Mesothelial cell of epicardium (in vitro differentiated cells): ENCODE data around the gene ALK. TPM values are rescaled to one million over a fixed set of nuclear protein-coding genes. Genes with fewer than 3 reads are reported as not detected.

Experiments
- DNase-seq, 2 experiments: peaks; one replicate each; pipeline ENCODE4 v3.0.0; 2021; ENCODE audit warnings: low spot score in 2 of 2; ENCODE audit not compliant: unreplicated experiment in 2 of 2
- H3K27ac Mint-ChIP-seq: 2 replicates; pipeline ENCODE4 v1.8.0; 2021; ENCODE audit warnings: mixed read lengths
- H3K27me3 Mint-ChIP-seq: 2 replicates; pipeline ENCODE4 v1.8.0; 2021; ENCODE audit warnings: low read depth, mixed read lengths
- H3K36me3 Mint-ChIP-seq: 2 replicates; pipeline ENCODE4 v1.8.0; 2021; ENCODE audit warnings: mixed read lengths
- H3K4me1 Mint-ChIP-seq: 2 replicates; pipeline ENCODE4 v1.8.0; 2021; ENCODE audit warnings: mixed read lengths
- H3K4me3 Mint-ChIP-seq: 2 replicates; pipeline ENCODE4 v1.8.0; 2021; ENCODE audit warnings: mild to moderate bottlenecking, moderate library complexity, mixed read lengths
- H3K9me3 Mint-ChIP-seq: 2 replicates; pipeline ENCODE4 v1.8.0; 2021; ENCODE audit warnings: mixed read lengths
- CTCF ChIP-seq: fragments of 200-600 bp; sonication (generic); IDR thresholded peaks from one replicate; pipeline ENCODE4 v1.5.0; 2021; ENCODE audit warnings: antibody characterized with exemption; ENCODE audit not compliant: unreplicated experiment
- total RNA-seq: library from RNA; stranded (reverse); gene quantifications from 3 replicates; pipeline ENCODE4 v1.2.1, GENCODE V29; 2021

The ALK gene
- total RNA-seq, 1 donor from 2014 or later = 0.13 TPM

GRCh38 chr2:29920130-29920577, 1.2 kb downstream of the ALK start:
- peaks cover 93% of the 10 kb centered on the region for H3K27me3 Mint-ChIP-seq
- DNase-seq = peak; percentile 90 to 94
- H3K27ac Mint-ChIP-seq = no peak overlapping the region
- no peaks in the 10 kb centered on the region for H3K9me3 Mint-ChIP-seq
- H3K36me3 Mint-ChIP-seq = no peaks in the 10 kb centered on the region
- no peak for TF ChIP-seq CTCF
- peaks cover 7% of the 10 kb centered on the region for H3K4me1 Mint-ChIP-seq
- H3K4me3 Mint-ChIP-seq = peak overlapping the region; percentile 26

- Mint-ChIP-seq H3K9me3 (no peaks in the 10 kb centered on the region), H3K27ac (no peak overlapping the region), H3K4me3 (no peak overlapping the region), H3K27me3 (peaks cover 94% of the 10 kb centered on the region), H3K4me1 (peaks cover 7% of the 10 kb centered on the region), H3K36me3 (no peaks in the 10 kb centered on the region)
- TF ChIP-seq CTCF = no peak
- DNase-seq = no peak
These were observed 2.4 kb downstream of the ALK start for GRCh38 chr2:29918941-29919340.

GRCh38 chr2:29917781-29918180, 3.6 kb downstream of the ALK start:
- H3K4me3 Mint-ChIP-seq = no peak overlapping the region
- no peak overlapping the region for H3K27ac Mint-ChIP-seq
- H3K4me1 Mint-ChIP-seq = peaks cover 4% of the 10 kb centered on the region
- peaks cover 96% of the 10 kb centered on the region for H3K27me3 Mint-ChIP-seq
- no peaks in the 10 kb centered on the region for H3K9me3 Mint-ChIP-seq
- no peaks in the 10 kb centered on the region for H3K36me3 Mint-ChIP-seq
- DNase-seq = no peak
- no peak for TF ChIP-seq CTCF

- no peaks in the 10 kb centered on the region for H3K36me3 Mint-ChIP-seq
- H3K27me3 Mint-ChIP-seq = peaks cover 90% of the 10 kb centered on the region
- H3K9me3 Mint-ChIP-seq = no peaks in the 10 kb centered on the region
- no peak for TF ChIP-seq CTCF
- DNase-seq = no peak
- H3K4me1 Mint-ChIP-seq = peaks cover 4% of the 10 kb centered on the region
- no peak overlapping the region for H3K4me3 Mint-ChIP-seq
- H3K27ac Mint-ChIP-seq = no peak overlapping the region
These were observed 4.8 kb downstream of the ALK start for GRCh38 chr2:29916571-29916970.

GRCh38 chr2:29910960-29911359, 10.4 kb downstream of the ALK start:
- no peaks in the 10 kb centered on the region for H3K36me3 Mint-ChIP-seq
- TF ChIP-seq CTCF = no peak
- H3K27ac Mint-ChIP-seq = no peak overlapping the region
- peaks cover 55% of the 10 kb centered on the region for H3K27me3 Mint-ChIP-seq
- no peak overlapping the region for H3K4me3 Mint-ChIP-seq
- peaks cover 8% of the 10 kb centered on the region for H3K9me3 Mint-ChIP-seq
- H3K4me1 Mint-ChIP-seq = no peaks in the 10 kb centered on the region
- DNase-seq = no peak

- peaks cover 8% of the 10 kb centered on the region for H3K9me3 Mint-ChIP-seq
- no peak overlapping the region for H3K4me3 Mint-ChIP-seq
- peaks cover 55% of the 10 kb centered on the region for H3K27me3 Mint-ChIP-seq
- no peak for DNase-seq
- no peak for TF ChIP-seq CTCF
- H3K27ac Mint-ChIP-seq = no peak overlapping the region
- H3K4me1 Mint-ChIP-seq = no peaks in the 10 kb centered on the region
- H3K36me3 Mint-ChIP-seq = no peaks in the 10 kb centered on the region
These were observed 10.9 kb downstream of the ALK start for GRCh38 chr2:29910465-29910864.
